HEK293 (cell line): ENCODE results near the gene SCPEP1.
A peak's percentile ranks its signal among the peaks of the same experiment; 100 is the strongest.

ENCODE experiments used
- CTCF ChIA-PET: fragments of 350-600 bp; formaldehyde crosslinking; extraction: SDS; loops from one replicate; lab custom pipeline; 2021; ENCODE audit warnings: antibody characterized with exemption; lab: Yijun Ruan, JAX
- POLR2A ChIA-PET: fragments of 300-600 bp; formaldehyde crosslinking; extraction: SDS; loops from one replicate; lab custom pipeline; 2020; ENCODE audit warnings: antibody characterized with exemption, inconsistent platforms; lab: Yijun Ruan, JAX
- H3K27ac ChIP-seq: fragments of 200-500 bp; sonication (Bioruptor generic); 2 replicates; pipeline ENCODE4 v1.5.1; 2014; ENCODE audit warnings: low read depth, low read length, control low read depth, inconsistent platforms; ENCODE audit errors: extremely low read depth
- H3K36me3 ChIP-seq, 2 experiments: fragments of 200-500 bp in 1 of 2; sonication (Bioruptor generic) in 1 of 2; 1 replicate in 1 of 2; 2 replicates in 1 of 2; pipeline ENCODE4 v1.5.1; 2014 to 2017; ENCODE audit warnings: inconsistent platforms in 2 of 2, low read length in 2 of 2; ENCODE audit not compliant: control insufficient read depth in 2 of 2, insufficient read depth in 1 of 2
- H3K4me1 ChIP-seq: fragments of 200-500 bp; sonication (Bioruptor generic); 2 replicates; pipeline ENCODE4 v1.5.1; 2014; ENCODE audit warnings: mild to moderate bottlenecking, low read length, inconsistent platforms; ENCODE audit not compliant: control insufficient read depth, insufficient read depth
- H3K4me3 ChIP-seq: 2 replicates; pipeline ENCODE4 v1.5.1; 2011; ENCODE audit warnings: low read depth, mild to moderate bottlenecking, control low read depth, low read length, moderate library complexity
- H3K9me3 ChIP-seq: fragments of 200-500 bp; sonication (Bioruptor generic); 2 replicates; pipeline ENCODE4 v1.5.1; 2014; ENCODE audit warnings: low read depth, low read length, inconsistent platforms; ENCODE audit not compliant: control insufficient read depth, insufficient read depth
- GLIS1 ChIP-seq: fragments of 450-650 bp; formaldehyde crosslinking; IDR thresholded peaks from 2 replicates; pipeline ENCODE4 v1.5.1; 2016; ENCODE audit warnings: missing biosample characterization, missing genetic modification characterization
- KLF8 ChIP-seq: fragments of 450-650 bp; formaldehyde crosslinking; IDR thresholded peaks from 2 replicates; pipeline ENCODE4 v1.5.1; 2016; ENCODE audit warnings: missing biosample characterization, missing genetic modification characterization
- OSR2 ChIP-seq: fragments of 450-650 bp; formaldehyde crosslinking; IDR thresholded peaks from 2 replicates; pipeline ENCODE4 v1.5.1; 2016; ENCODE audit warnings: missing biosample characterization, missing genetic modification characterization
- SCRT2 ChIP-seq: fragments of 450-650 bp; formaldehyde crosslinking; IDR thresholded peaks from 2 replicates; pipeline ENCODE4 v1.5.1; 2016; ENCODE audit warnings: missing biosample characterization, missing genetic modification characterization
- SP3 ChIP-seq: fragments of 450-650 bp; formaldehyde crosslinking; IDR thresholded peaks from 2 replicates; pipeline ENCODE4 v1.5.1; 2016; ENCODE audit warnings: missing biosample characterization, missing genetic modification characterization
- SP7 ChIP-seq: fragments of 450-650 bp; formaldehyde crosslinking; IDR thresholded peaks from 2 replicates; pipeline ENCODE4 v1.5.1; 2016; ENCODE audit warnings: missing biosample characterization, missing genetic modification characterization
- ZBTB8A ChIP-seq: fragments of 450-650 bp; formaldehyde crosslinking; IDR thresholded peaks from 2 replicates; pipeline ENCODE4 v1.5.1; 2016; ENCODE audit warnings: missing biosample characterization, missing genetic modification characterization
- ZNF10 ChIP-seq: fragments of 450-650 bp; formaldehyde crosslinking; IDR thresholded peaks from 2 replicates; pipeline ENCODE4 v1.5.1; 2017; ENCODE audit warnings: missing biosample characterization, missing genetic modification characterization
- ZNF169 ChIP-seq: fragments of 450-650 bp; formaldehyde crosslinking; IDR thresholded peaks from 2 replicates; pipeline ENCODE4 v1.5.1; 2016; ENCODE audit warnings: missing biosample characterization, missing genetic modification characterization
- ZNF266 ChIP-seq: fragments of 450-650 bp; formaldehyde crosslinking; IDR thresholded peaks from 2 replicates; pipeline ENCODE4 v1.5.1; 2016; ENCODE audit warnings: missing biosample characterization, missing genetic modification characterization, low read depth
- ZNF654 ChIP-seq: fragments of 450-650 bp; formaldehyde crosslinking; IDR thresholded peaks from 2 replicates; pipeline ENCODE4 v1.5.1; 2016; ENCODE audit warnings: low read depth, missing biosample characterization, missing genetic modification characterization
- ZNF660 ChIP-seq: fragments of 450-650 bp; IDR thresholded peaks from 2 replicates; pipeline ENCODE4 v1.5.1; 2018; ENCODE audit warnings: missing biosample characterization, mild to moderate bottlenecking, missing genetic modification characterization
- ZNF664 ChIP-seq: fragments of 450-650 bp; formaldehyde crosslinking; IDR thresholded peaks from 2 replicates; pipeline ENCODE4 v1.5.1; 2016; ENCODE audit warnings: missing biosample characterization, missing genetic modification characterization
- ZNF747 ChIP-seq: fragments of 450-650 bp; formaldehyde crosslinking; IDR thresholded peaks from 2 replicates; pipeline ENCODE4 v1.5.1; 2016; ENCODE audit warnings: missing biosample characterization, missing genetic modification characterization
- ZNF791 ChIP-seq: fragments of 450-650 bp; formaldehyde crosslinking; IDR thresholded peaks from 2 replicates; pipeline ENCODE4 v1.5.1; 2016; ENCODE audit warnings: missing biosample characterization, missing genetic modification characterization
- TF ChIP-seq, protein P1 (sequence below): fragments of 450-650 bp; formaldehyde crosslinking; IDR thresholded peaks from 2 replicates; pipeline ENCODE4 v1.5.1; 2016; ENCODE audit warnings: missing biosample characterization, missing genetic modification characterization
- TF ChIP-seq, protein P2 (sequence below): fragments of 450-650 bp; IDR thresholded peaks from 2 replicates; pipeline ENCODE4 v1.5.1; 2018; ENCODE audit warnings: missing biosample characterization, mild to moderate bottlenecking, missing genetic modification characterization
- TF ChIP-seq, protein P3 (sequence below): fragments of 450-650 bp; formaldehyde crosslinking; IDR thresholded peaks from 2 replicates; pipeline ENCODE4 v1.5.1; 2016; ENCODE audit warnings: missing biosample characterization, missing genetic modification characterization
- TF ChIP-seq, protein P4 (sequence below): fragments of 450-650 bp; formaldehyde crosslinking; IDR thresholded peaks from 2 replicates; pipeline ENCODE4 v1.5.1; 2016; ENCODE audit warnings: missing biosample characterization, missing genetic modification characterization

Gene SCPEP1

DNA sequence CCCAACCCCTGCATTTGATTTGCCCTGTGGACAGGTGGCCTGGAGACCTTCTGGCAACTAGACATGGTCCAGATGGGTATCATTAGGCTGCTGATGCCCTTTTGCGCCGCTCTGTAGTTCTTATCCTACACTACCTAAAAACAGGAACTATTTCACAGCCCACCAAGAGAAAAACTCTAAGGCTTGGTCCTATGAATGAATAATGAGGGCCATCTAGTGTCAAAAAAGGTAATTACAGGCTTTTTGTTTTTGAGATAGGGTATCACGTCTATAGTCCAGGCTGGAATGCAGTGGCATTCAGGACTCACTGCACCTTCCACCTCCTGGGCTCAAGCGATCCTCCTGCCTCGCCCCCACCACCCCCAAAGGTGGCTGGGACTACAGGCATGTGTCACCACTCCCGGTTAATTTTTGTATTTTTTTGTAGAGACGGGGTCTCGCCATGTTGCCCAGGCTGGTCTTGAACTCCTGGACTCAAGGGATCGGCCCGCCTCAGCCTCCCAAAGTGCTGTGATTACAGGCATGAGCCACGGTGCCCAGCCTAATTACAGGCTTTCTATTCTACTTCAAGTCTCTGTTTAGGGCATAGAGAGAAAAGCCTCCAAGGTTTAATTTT is 38.0 kb upstream of the SCPEP1 start:
- no peaks in the 10 kb centered on the region for H3K4me1 ChIP-seq
- no peak overlapping the region for H3K4me3 ChIP-seq
- H3K36me3 ChIP-seq = peaks cover 62 to 95% of the 10 kb centered on the region in 2 experiments
- H3K27ac ChIP-seq = no peak overlapping the region
- POLR2A ChIA-PET = interaction anchor here (0.7 kb wide), 1 partner anchor 97 kb away, joined by 3 read pairs; no protein-coding TSS in a partner anchor
- no peaks in the 10 kb centered on the region for H3K9me3 ChIP-seq
- CTCF ChIA-PET = interaction anchor here (0.7 to 3.0 kb wide), 20 partner anchors 9 to 440 kb away, joined by 3 to 32 read pairs (median 4); partner anchors contain the start of gene TRIM25
- TF ChIP-seq ZNF660 (tag by site-specific recombination) = 0 out of 2 replicates have a peak, but pooled peaks have one; percentile 53
- TF ChIP-seq SP7 = peak; percentile 46; the same call in 1 of the 2 replicates
- no peak for TF ChIP-seq ZNF266
- TF ChIP-seq ZNF10 (tag by site-specific recombination) = no peak
- TF ChIP-seq, protein P1, sequence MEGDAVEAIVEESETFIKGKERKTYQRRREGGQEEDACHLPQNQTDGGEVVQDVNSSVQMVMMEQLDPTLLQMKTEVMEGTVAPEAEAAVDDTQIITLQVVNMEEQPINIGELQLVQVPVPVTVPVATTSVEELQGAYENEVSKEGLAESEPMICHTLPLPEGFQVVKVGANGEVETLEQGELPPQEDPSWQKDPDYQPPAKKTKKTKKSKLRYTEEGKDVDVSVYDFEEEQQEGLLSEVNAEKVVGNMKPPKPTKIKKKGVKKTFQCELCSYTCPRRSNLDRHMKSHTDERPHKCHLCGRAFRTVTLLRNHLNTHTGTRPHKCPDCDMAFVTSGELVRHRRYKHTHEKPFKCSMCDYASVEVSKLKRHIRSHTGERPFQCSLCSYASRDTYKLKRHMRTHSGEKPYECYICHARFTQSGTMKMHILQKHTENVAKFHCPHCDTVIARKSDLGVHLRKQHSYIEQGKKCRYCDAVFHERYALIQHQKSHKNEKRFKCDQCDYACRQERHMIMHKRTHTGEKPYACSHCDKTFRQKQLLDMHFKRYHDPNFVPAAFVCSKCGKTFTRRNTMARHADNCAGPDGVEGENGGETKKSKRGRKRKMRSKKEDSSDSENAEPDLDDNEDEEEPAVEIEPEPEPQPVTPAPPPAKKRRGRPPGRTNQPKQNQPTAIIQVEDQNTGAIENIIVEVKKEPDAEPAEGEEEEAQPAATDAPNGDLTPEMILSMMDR = peak; percentile 51
- TF ChIP-seq ZNF654 (tag by site-specific recombination) = peak; percentile 76

DNA sequence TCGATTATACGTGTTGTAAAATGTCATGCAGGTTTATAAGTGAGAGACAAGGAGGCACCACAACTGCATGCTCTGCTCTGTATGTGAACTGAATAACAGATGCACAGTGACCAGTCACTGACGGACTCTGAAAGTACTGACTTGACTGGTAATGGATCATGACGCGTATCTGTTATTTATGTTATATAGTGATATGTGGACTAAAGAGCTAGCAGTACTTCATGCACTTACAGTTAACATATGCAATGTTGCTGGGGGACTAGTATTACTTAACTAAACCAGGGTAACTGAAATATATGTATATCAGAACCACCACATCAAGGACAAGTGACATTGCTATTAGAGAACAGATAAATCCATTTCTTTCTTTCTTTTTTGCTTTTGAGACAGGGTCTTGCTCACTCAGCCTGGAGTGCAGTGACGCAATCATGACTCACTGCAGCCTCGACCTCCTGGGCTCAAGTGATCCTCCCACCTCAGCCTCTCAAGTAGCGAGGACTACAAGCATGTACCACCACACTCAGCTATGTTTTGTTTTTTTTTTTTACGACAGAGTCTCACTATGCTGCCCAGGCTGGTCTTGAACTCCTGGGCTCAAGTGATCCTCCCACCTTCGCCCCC is 34.3 kb upstream of the SCPEP1 start:
- peaks cover 81 to 92% of the 10 kb centered on the region in 2 experiments for H3K36me3 ChIP-seq
- POLR2A ChIA-PET = interaction anchor here (0.9 kb wide), 1 partner anchor 30 kb away, joined by 3 read pairs; the partner anchor contains the start of gene TRIM25
- CTCF ChIA-PET = interaction anchor here (0.9 to 1.9 kb wide), 3 partner anchors 52 to 124 kb away, joined by 3 to 12 read pairs (median 3); no protein-coding TSS in a partner anchor

More for the DNA sequence above, 34.3 kb upstream of the SCPEP1 start:
- Histone ChIP-seq H3K4me1 (no peaks in the 10 kb centered on the region), H3K27ac (no peak overlapping the region), H3K4me3 (no peak overlapping the region), H3K9me3 (no peaks in the 10 kb centered on the region)
- no peak for TF ChIP-seq SCRT2
- TF ChIP-seq, protein P2, sequence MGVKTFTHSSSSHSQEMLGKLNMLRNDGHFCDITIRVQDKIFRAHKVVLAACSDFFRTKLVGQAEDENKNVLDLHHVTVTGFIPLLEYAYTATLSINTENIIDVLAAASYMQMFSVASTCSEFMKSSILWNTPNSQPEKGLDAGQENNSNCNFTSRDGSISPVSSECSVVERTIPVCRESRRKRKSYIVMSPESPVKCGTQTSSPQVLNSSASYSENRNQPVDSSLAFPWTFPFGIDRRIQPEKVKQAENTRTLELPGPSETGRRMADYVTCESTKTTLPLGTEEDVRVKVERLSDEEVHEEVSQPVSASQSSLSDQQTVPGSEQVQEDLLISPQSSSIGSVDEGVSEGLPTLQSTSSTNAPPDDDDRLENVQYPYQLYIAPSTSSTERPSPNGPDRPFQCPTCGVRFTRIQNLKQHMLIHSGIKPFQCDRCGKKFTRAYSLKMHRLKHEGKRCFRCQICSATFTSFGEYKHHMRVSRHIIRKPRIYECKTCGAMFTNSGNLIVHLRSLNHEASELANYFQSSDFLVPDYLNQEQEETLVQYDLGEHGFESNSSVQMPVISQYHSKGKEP = no peak
- TF ChIP-seq, protein P3, sequence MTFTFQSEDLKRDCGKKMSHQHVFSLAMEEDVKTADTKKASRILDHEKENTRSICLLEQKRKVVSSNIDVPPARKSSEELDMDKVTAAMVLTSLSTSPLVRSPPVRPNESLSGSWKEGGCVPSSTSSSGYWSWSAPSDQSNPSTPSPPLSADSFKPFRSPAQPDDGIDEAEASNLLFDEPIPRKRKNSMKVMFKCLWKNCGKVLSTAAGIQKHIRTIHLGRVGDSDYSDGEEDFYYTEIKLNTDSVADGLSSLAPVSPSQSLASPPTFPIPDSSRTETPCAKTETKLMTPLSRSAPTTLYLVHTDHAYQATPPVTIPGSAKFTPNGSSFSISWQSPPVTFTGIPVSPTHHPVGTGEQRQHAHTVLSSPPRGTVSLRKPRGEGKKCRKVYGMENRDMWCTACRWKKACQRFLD (tag by site-specific recombination) = no peak
- peak; percentile 41 for TF ChIP-seq GLIS1 (tag by site-specific recombination)
- TF ChIP-seq ZNF747 (tag by site-specific recombination) = no peak
- TF ChIP-seq SP3 = no peak
- no peak for TF ChIP-seq OSR2 (tag by site-specific recombination)
- TF ChIP-seq, protein P4, sequence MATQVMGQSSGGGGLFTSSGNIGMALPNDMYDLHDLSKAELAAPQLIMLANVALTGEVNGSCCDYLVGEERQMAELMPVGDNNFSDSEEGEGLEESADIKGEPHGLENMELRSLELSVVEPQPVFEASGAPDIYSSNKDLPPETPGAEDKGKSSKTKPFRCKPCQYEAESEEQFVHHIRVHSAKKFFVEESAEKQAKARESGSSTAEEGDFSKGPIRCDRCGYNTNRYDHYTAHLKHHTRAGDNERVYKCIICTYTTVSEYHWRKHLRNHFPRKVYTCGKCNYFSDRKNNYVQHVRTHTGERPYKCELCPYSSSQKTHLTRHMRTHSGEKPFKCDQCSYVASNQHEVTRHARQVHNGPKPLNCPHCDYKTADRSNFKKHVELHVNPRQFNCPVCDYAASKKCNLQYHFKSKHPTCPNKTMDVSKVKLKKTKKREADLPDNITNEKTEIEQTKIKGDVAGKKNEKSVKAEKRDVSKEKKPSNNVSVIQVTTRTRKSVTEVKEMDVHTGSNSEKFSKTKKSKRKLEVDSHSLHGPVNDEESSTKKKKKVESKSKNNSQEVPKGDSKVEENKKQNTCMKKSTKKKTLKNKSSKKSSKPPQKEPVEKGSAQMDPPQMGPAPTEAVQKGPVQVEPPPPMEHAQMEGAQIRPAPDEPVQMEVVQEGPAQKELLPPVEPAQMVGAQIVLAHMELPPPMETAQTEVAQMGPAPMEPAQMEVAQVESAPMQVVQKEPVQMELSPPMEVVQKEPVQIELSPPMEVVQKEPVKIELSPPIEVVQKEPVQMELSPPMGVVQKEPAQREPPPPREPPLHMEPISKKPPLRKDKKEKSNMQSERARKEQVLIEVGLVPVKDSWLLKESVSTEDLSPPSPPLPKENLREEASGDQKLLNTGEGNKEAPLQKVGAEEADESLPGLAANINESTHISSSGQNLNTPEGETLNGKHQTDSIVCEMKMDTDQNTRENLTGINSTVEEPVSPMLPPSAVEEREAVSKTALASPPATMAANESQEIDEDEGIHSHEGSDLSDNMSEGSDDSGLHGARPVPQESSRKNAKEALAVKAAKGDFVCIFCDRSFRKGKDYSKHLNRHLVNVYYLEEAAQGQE = no peak
- no peak for TF ChIP-seq KLF8 (tag by site-specific recombination)
- no peak for TF ChIP-seq ZBTB8A (tag by site-specific recombination)
- TF ChIP-seq ZNF791 (tag by site-specific recombination) = no peak
- TF ChIP-seq ZNF664 (tag by site-specific recombination) = 0 out of 2 replicates have a peak, but pooled peaks have one; percentile 17
- no peak for TF ChIP-seq ZNF169
